ENCODE results near the gene SUPT20HL2. TPM values are rescaled to one million over a fixed set of nuclear protein-coding genes. Genes with fewer than 3 reads are reported as not detected.

SUPT20HL2 gene
- total RNA-seq, 1 experiment from 2014 or later, result not detected

- DNase-seq, result no peak
- Mint-ChIP-seq H3K9me3 (peaks cover 3 to 5% of the 10 kb centered on the region in 2 experiments; a peak in 3 of 5 replicates), H3K4me1 (peaks cover 24 to 25% of the 10 kb centered on the region in 2 experiments), H3K27ac (peak overlapping the region in 1 of 3 experiments; percentile 35; a peak in 1 of 7 replicates), H3K36me3 (ENCODE audit: insufficient read depth in 1 of 3, low read depth in 3 of 3) (peaks cover 0 to 7% (median 0%) of the 10 kb centered on the region in 3 experiments; a peak in 4 of 7 replicates), H3K4me3 (no peak overlapping the region), H3K27me3 (ENCODE audit: low read depth) (no peaks in the 10 kb centered on the region; the same call in 1 of the 2 replicates)
- Histone ChIP-seq H3K4ac (ENCODE audit: low read depth, low read length) (no peak overlapping the region), H3K9me3 (ENCODE audit: control insufficient read depth, low read depth, low read length) (no peaks in the 10 kb centered on the region), H3K9ac (ENCODE audit: extremely low read depth, insufficient read length, low read length) (no peak overlapping the region), H2AK5ac (ENCODE audit: insufficient read length, low read length) (no peak overlapping the region), H2BK120ac (ENCODE audit: low read depth, low read length, poor library complexity, severe bottlenecking) (no peak overlapping the region), H4K20me1 (ENCODE audit: control insufficient read depth, insufficient read depth, insufficient read length) (no peaks in the 10 kb centered on the region), H3K23ac (ENCODE audit: insufficient read length, low read depth, low read length) (no peak overlapping the region), H3K27ac (ENCODE audit: insufficient read length, low read depth, low read length) (no peak overlapping the region), H3K23me2 (ENCODE audit: insufficient read length, low read depth, low read length, poor library complexity, severe bottlenecking) (no peaks in the 10 kb centered on the region), H3K14ac (ENCODE audit: insufficient read depth, low read length) (no peak overlapping the region), H3K56ac (ENCODE audit: insufficient read length, low read depth, low read length) (no peak overlapping the region), H4K8ac (replicated peaks; ENCODE audit: insufficient read length, low read depth, low read length) (no peak overlapping the region), H3K4me2 (ENCODE audit: insufficient read depth, insufficient read length, low read length) (no peak overlapping the region), H2BK20ac (ENCODE audit: low read depth, low read length, poor library complexity, severe bottlenecking) (no peak overlapping the region), H3K4me1 (ENCODE audit: insufficient read depth, low read length) (0 out of 2 replicates have a peak, but pooled peaks cover 4% of the 10 kb centered on the region), H3K27me3 (ENCODE audit: insufficient read depth, low read length) (no peaks in the 10 kb centered on the region), H2BK15ac (ENCODE audit: low read depth, low read length) (no peak overlapping the region), H4K5ac (ENCODE audit: insufficient read length, low read depth, low read length) (no peak overlapping the region), H2AFZ (ENCODE audit: low read length) (no peak overlapping the region), H2BK5ac (ENCODE audit: insufficient read length, low read length) (no peak overlapping the region), H3K79me2 (ENCODE audit: insufficient read depth, low read length) (no peaks in the 10 kb centered on the region), H3K79me1 (ENCODE audit: insufficient read depth, low read depth, low read length, poor library complexity, severe bottlenecking) (no peaks in the 10 kb centered on the region), H3K18ac (ENCODE audit: insufficient read length, low read depth, low read length) (no peak overlapping the region), H2BK12ac (ENCODE audit: insufficient read length, low read depth, low read length) (no peak overlapping the region), H3T11ph (ENCODE audit: low read length) (no peak overlapping the region), H4K91ac (ENCODE audit: insufficient read length, low read depth, low read length) (no peak overlapping the region)
- TF ChIP-seq, protein P1, sequence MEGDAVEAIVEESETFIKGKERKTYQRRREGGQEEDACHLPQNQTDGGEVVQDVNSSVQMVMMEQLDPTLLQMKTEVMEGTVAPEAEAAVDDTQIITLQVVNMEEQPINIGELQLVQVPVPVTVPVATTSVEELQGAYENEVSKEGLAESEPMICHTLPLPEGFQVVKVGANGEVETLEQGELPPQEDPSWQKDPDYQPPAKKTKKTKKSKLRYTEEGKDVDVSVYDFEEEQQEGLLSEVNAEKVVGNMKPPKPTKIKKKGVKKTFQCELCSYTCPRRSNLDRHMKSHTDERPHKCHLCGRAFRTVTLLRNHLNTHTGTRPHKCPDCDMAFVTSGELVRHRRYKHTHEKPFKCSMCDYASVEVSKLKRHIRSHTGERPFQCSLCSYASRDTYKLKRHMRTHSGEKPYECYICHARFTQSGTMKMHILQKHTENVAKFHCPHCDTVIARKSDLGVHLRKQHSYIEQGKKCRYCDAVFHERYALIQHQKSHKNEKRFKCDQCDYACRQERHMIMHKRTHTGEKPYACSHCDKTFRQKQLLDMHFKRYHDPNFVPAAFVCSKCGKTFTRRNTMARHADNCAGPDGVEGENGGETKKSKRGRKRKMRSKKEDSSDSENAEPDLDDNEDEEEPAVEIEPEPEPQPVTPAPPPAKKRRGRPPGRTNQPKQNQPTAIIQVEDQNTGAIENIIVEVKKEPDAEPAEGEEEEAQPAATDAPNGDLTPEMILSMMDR (conservative IDR thresholded peaks at IDR 0.05), result no peak
- WGBS (ENCODE audit: extremely low coverage, insufficient read length, low lambda C conversion rate), result 100% methylated on average over 1 of the region's 4 CpGs
Measured at GRCh38 chrX:24293412-24293811, 20.5 kb downstream of the SUPT20HL2 start.
